Endothelial cell of umbilical vein (primary cell): ENCODE measurements around the gene SLC7A8. TPM values are rescaled to one million over a fixed set of nuclear protein-coding genes. Genes with fewer than 3 reads are reported as not detected.

Experiments
- BruUV-seq: library from RNA; stranded (reverse); fragments of 400-500 nt; replicated peaks from 2 replicates; lab custom pipeline; 2021; lab: Mats Ljungman, UMichigan
- CTCF ChIA-PET: fragments of 300-600, 350-600 bp; sonication (Branson Sonifier 250); formaldehyde crosslinking; loops from one replicate; lab custom pipeline; 2021; ENCODE audit warnings: antibody characterized with exemption, inconsistent platforms; lab: Charles Lee
- POLR2A ChIA-PET: fragments of 300-600, 350-600 bp; sonication (Branson Sonifier 250); formaldehyde crosslinking; loops from one replicate; lab custom pipeline; 2021; ENCODE audit warnings: antibody characterized with exemption, inconsistent platforms; lab: Charles Lee
- DNase-seq: peaks from one replicate; pipeline ENCODE4 v3.0.0-alpha.2; 2011; ENCODE audit warnings: low read depth, low spot score
- FAIRE-seq: peaks from 2 replicates; lab custom pipeline; 2011; peaks lifted over from hg19 to GRCh38; lab: Jason Lieb, UNC
- H2AFZ ChIP-seq: 2 replicates; pipeline ENCODE4 v1.6.0; 2012; ENCODE audit warnings: low read depth, low read length, control low read depth, inconsistent platforms
- H3K27ac ChIP-seq: 2 replicates; pipeline ENCODE4 v1.5.1; 2011; ENCODE audit warnings: low read depth, mild to moderate bottlenecking, control low read depth, low read length, moderate library complexity; ENCODE audit not compliant: insufficient read depth
- H3K27me3 ChIP-seq, 2 experiments: 2 replicates each; pipeline versions ENCODE4 v1.6.0 to v1.6.1; 2011; ENCODE audit warnings: low read length in 2 of 2, mixed read lengths in 1 of 2; ENCODE audit not compliant: control insufficient read depth in 2 of 2, insufficient read depth in 2 of 2
- H3K36me3 ChIP-seq, 2 experiments: 2 replicates in 1 of 2; 3 replicates in 1 of 2; pipeline ENCODE4 v1.5.1; 2011; ENCODE audit warnings: low read length in 2 of 2, mild to moderate bottlenecking in 1 of 2, moderate library complexity in 1 of 2; ENCODE audit not compliant: control insufficient read depth in 2 of 2, insufficient read depth in 2 of 2; ENCODE audit errors: extremely low read depth in 1 of 2
- H3K4me1 ChIP-seq: 3 replicates; pipeline ENCODE4 v1.5.1; 2011; ENCODE audit warnings: mild to moderate bottlenecking, low read length; ENCODE audit not compliant: control insufficient read depth, insufficient read depth; ENCODE audit errors: extremely low read depth
- H3K4me2 ChIP-seq: 2 replicates; pipeline ENCODE4 v1.6.1; 2011; ENCODE audit warnings: low read length, control low read depth, mixed read lengths; ENCODE audit not compliant: insufficient read depth
- H3K4me3 ChIP-seq, 3 experiments: fragments of 200-600 bp in 1 of 3; sonication (generic), shearing (Covaris generic) in 1 of 3; replicated peaks in 1 of 3; 2 replicates each; pipeline ENCODE4 v1.5.1; 2011 to 2016; ENCODE audit warnings: control low read depth in 3 of 3, low read length in 3 of 3, mild to moderate bottlenecking in 2 of 3, inconsistent platforms in 1 of 3, low read depth in 1 of 3, moderate library complexity in 1 of 3; ENCODE audit not compliant: insufficient read depth in 1 of 3
- H3K79me2 ChIP-seq: 2 replicates; pipeline ENCODE4 v1.6.0; 2012; ENCODE audit warnings: low read length, inconsistent platforms; ENCODE audit not compliant: control insufficient read depth, insufficient read depth
- H3K9ac ChIP-seq: replicated peaks from 2 replicates; pipeline ENCODE3; 2011; ENCODE audit warnings: low read length, control low read depth; ENCODE audit not compliant: insufficient read depth; ENCODE audit errors: extremely low read depth
- H3K9me1 ChIP-seq: replicated peaks from 3 replicates; pipeline ENCODE4 v1.6.0; 2011; ENCODE audit warnings: mild to moderate bottlenecking, low read length; ENCODE audit not compliant: control insufficient read depth, insufficient read depth; ENCODE audit errors: extremely low read depth
- H3K9me3 ChIP-seq: replicated peaks from 2 replicates; pipeline ENCODE4 v1.5.1; 2012; ENCODE audit warnings: low read length, inconsistent platforms; ENCODE audit not compliant: control insufficient read depth, insufficient read depth
- H4K20me1 ChIP-seq: replicated peaks from 2 replicates; pipeline ENCODE3; 2011; ENCODE audit warnings: mild to moderate bottlenecking, low read length; ENCODE audit not compliant: control insufficient read depth, insufficient read depth; ENCODE audit errors: extremely low read depth
- CTCF ChIP-seq, 2 donors: IDR thresholded peaks; 1 replicate in 1 of 2; 2 replicates in 1 of 2; pipeline ENCODE4 v1.5.1; 2011; ENCODE audit warnings: low read length in 2 of 2, mild to moderate bottlenecking in 2 of 2, moderate library complexity in 2 of 2, control low read depth in 1 of 2, inconsistent platforms in 1 of 2, low read depth in 1 of 2; ENCODE audit not compliant: insufficient read depth in 1 of 2; ENCODE audit errors: extremely low read depth in 1 of 2
- EZH2 ChIP-seq: IDR thresholded peaks from 2 replicates; pipeline ENCODE4 v1.6.1; 2012; ENCODE audit warnings: borderline replicate concordance, low read depth, mild to moderate bottlenecking, moderate library complexity, low read length, inconsistent platforms; ENCODE audit not compliant: severe bottlenecking
- FOS ChIP-seq: IDR thresholded peaks from 2 replicates; pipeline ENCODE4 v1.6.1; 2011; ENCODE audit warnings: mild to moderate bottlenecking, low read length, moderate library complexity, borderline replicate concordance; ENCODE audit not compliant: insufficient read depth
- GATA2 ChIP-seq: IDR thresholded peaks from 2 replicates; pipeline ENCODE4 v1.7.0; 2011; ENCODE audit warnings: low read depth, mild to moderate bottlenecking, moderate library complexity, mixed read lengths, low read length; ENCODE audit not compliant: insufficient read length, insufficient read depth
- JUN ChIP-seq: IDR thresholded peaks from 2 replicates; pipeline ENCODE4 v1.6.1; 2011; ENCODE audit warnings: borderline replicate concordance, low read depth; ENCODE audit not compliant: insufficient read length, insufficient read depth
- MAX ChIP-seq: IDR thresholded peaks from 2 replicates; pipeline ENCODE4 v1.6.1; 2011; ENCODE audit not compliant: insufficient read depth, insufficient read length
- MYC ChIP-seq: IDR thresholded peaks from one replicate; pipeline ENCODE4 v1.6.1; 2011; ENCODE audit warnings: mild to moderate bottlenecking, low read depth, low read length
- POLR2A ChIP-seq: IDR thresholded peaks from 2 replicates; pipeline ENCODE4 v1.6.1; 2012; ENCODE audit warnings: low read depth, mild to moderate bottlenecking, control low read depth, low read length
- POLR2AphosphoS5 ChIP-seq: IDR thresholded peaks from 2 replicates; pipeline ENCODE4 v1.6.1; 2012; ENCODE audit warnings: low read depth, mild to moderate bottlenecking, control low read depth, low read length, moderate library complexity; ENCODE audit not compliant: insufficient read depth
- dilution Hi-C: fragments of 300-500 bp; cut with MboI; formaldehyde crosslinking; loops from one replicate; pipeline ENCODE4 v1.15.0; 2019; ENCODE audit warnings: low sequenced_read_pairs; ENCODE audit not compliant: extremely low pct_ligation_motif_present
- intact Hi-C: fragments of 100-400 bp; cut with micrococcal nuclease; formaldehyde crosslinking; loops from one replicate; pipeline ENCODE4 v1.10.0; 2022
- polyA plus RNA-seq, 4 experiments: library from polyadenylated mRNA; depleted of rRNA in 3 of 4; stranded (reverse) in 3 of 4; unstranded in 1 of 4; fragments of >200 nt; gene quantifications; 2 replicates each; pipeline versions ENCODE4 v1.2.1 to v1.2.3, GENCODE V29; 2011 to 2012; ENCODE audit warnings: missing spikeins in 1 of 4
- total RNA-seq: library from RNA; stranded (reverse); gene quantifications from 2 replicates; pipeline ENCODE4 v1.2.3, GENCODE V29; 2021

The SLC7A8 gene
- total and polyA plus RNA-seq, 2 donors (not counting 3 experiments of a cell fraction or from before 2014, with no cell fraction given), result 0.76 to 1.1 TPM

GRCh38 chr14:23136566-23137133, 46.8 kb downstream of the SLC7A8 start:
- H3K36me3 ChIP-seq, result no peaks in the 10 kb centered on the region
- H3K79me2 ChIP-seq, result no peaks in the 10 kb centered on the region
- H3K4me3 ChIP-seq, result no peak overlapping the region
- ChIA-PET CTCF (interaction anchor here (1.3 kb wide), 1 partner anchor 16 kb away, joined by 8 read pairs; no protein-coding TSS in a partner anchor), POLR2A (no interaction called here)
- intact Hi-C loops, result no loop called here
- no peak overlapping the region for H2AFZ ChIP-seq
- H4K20me1 ChIP-seq, result no peaks in the 10 kb centered on the region
- no peak overlapping the region for H3K9ac ChIP-seq
- H3K9me3 ChIP-seq, result no peaks in the 10 kb centered on the region
- BruUV-seq, result no TSS peak
- dilution Hi-C loops, result no loop called here
- DNase-seq, result no peak
- no peaks in the 10 kb centered on the region for H3K9me1 ChIP-seq
- no peak overlapping the region for H3K27ac ChIP-seq
- no peaks in the 10 kb centered on the region for H3K27me3 ChIP-seq
- no peak for TF ChIP-seq GATA2
- no peak for FAIRE-seq
- H3K4me2 ChIP-seq, result no peak overlapping the region
- H3K4me1 ChIP-seq, result peaks cover 8% of the 10 kb centered on the region

- no peak for TF ChIP-seq EZH2
- TF ChIP-seq FOS, result no peak
- TF ChIP-seq GATA2, result no peak
- no peak for TF ChIP-seq JUN
- no peak for TF ChIP-seq MYC
- TF ChIP-seq CTCF (IDR thresholded peaks at IDR 0.05; ENCODE audit: extremely low read depth in 1 of 2, insufficient read depth in 1 of 2, low read depth in 1 of 2, low read length in 2 of 2), result no peak
- TF ChIP-seq POLR2A, result no peak
- no peak for TF ChIP-seq POLR2AphosphoS5
- no peak for TF ChIP-seq MAX
- H4K20me1 ChIP-seq, result no peaks in the 10 kb centered on the region
- no peaks in the 10 kb centered on the region for H3K9me1 ChIP-seq
- intact Hi-C loops (no loop called here), dilution Hi-C loops (no loop called here)
- FAIRE-seq (no peak), DNase-seq (no peak)
- H2AFZ ChIP-seq, result no peak overlapping the region
- POLR2A ChIA-PET, result no interaction called here
- no peaks in the 10 kb centered on the region for H3K27me3 ChIP-seq
- no peak overlapping the region for H3K4me2 ChIP-seq
- no peaks in the 10 kb centered on the region for H3K9me3 ChIP-seq
- no peak overlapping the region for H3K4me3 ChIP-seq
- CTCF ChIA-PET, result interaction anchor here (0.7 kb wide), 1 partner anchor 38 kb away, joined by 3 read pairs; the partner anchor contains the start of genes ACIN1 and C14orf119
- no TSS peak for BruUV-seq
- H3K27ac ChIP-seq, result no peak overlapping the region
- H3K9ac ChIP-seq, result no peak overlapping the region
- H3K79me2 ChIP-seq, result no peaks in the 10 kb centered on the region
- no peaks in the 10 kb centered on the region for H3K36me3 ChIP-seq
- H3K4me1 ChIP-seq, result peaks cover 28% of the 10 kb centered on the region
Observed at GRCh38 chr14:23132970-23133369, 50.5 kb downstream of the SLC7A8 start.
